ENCODE results near the gene ERN1.

ERN1 gene

GRCh38 chr17:64006361-64007088 lies 123.4 kb downstream of the ERN1 start:
- no peak for DNase-seq (ENCODE audit: low spot score)
- FAIRE-seq: no peak

- FAIRE-seq (no peak), DNase-seq (ENCODE audit: low spot score) (no peak)
Observed at GRCh38 chr17:64005734-64006167, 124.2 kb downstream of the ERN1 start.

GRCh38 chr17:64004903-64005733 lies 124.8 kb downstream of the ERN1 start:
- FAIRE-seq: no peak

GRCh38 chr17:64004218-64004770 lies 125.7 kb downstream of the ERN1 start:
- DNase-seq (ENCODE audit: low spot score) (no peak), FAIRE-seq (no peak)

More at GRCh38 chr17:64004903-64005733, 124.8 kb downstream of the ERN1 start:
- no peak for DNase-seq (ENCODE audit: low spot score)

GRCh38 chr17:64003526-64004121 lies 126.3 kb downstream of the ERN1 start:
- no peak for FAIRE-seq

GRCh38 chr17:64002658-64003525 lies 127.1 kb downstream of the ERN1 start:
- FAIRE-seq: no peak

More at GRCh38 chr17:64003526-64004121, 126.3 kb downstream of the ERN1 start:
- DNase-seq (ENCODE audit: low spot score): no peak

GRCh38 chr17:64001763-64002529 lies 128.0 kb downstream of the ERN1 start:
- DNase-seq (ENCODE audit: low spot score) (no peak), FAIRE-seq (no peak)

More at GRCh38 chr17:64002658-64003525, 127.1 kb downstream of the ERN1 start:
- no peak for DNase-seq (ENCODE audit: low spot score)

GRCh38 chr17:64001091-64001579 lies 128.8 kb downstream of the ERN1 start:
- no peak for FAIRE-seq

GRCh38 chr17:63999680-64000531 lies 130.0 kb downstream of the ERN1 start:
- no peak for FAIRE-seq

More at GRCh38 chr17:64001091-64001579, 128.8 kb downstream of the ERN1 start:
- DNase-seq (ENCODE audit: low spot score): no peak

GRCh38 chr17:63998721-63999679 lies 130.9 kb downstream of the ERN1 start:
- FAIRE-seq (no peak), DNase-seq (ENCODE audit: low spot score) (no peak)

More at GRCh38 chr17:63999680-64000531, 130.0 kb downstream of the ERN1 start:
- no peak for DNase-seq (ENCODE audit: low spot score)

- FAIRE-seq: no peak
- no peak for DNase-seq (ENCODE audit: low spot score)
Observed at GRCh38 chr17:63998050-63998720, 131.8 kb downstream of the ERN1 start, which contains the start of gene PRR29. PRR29 (plus strand) TSS chr17:63998351; CDS start chr17:63998365, 14 bp downstream.

GRCh38 chr17:63997341-63998048 lies 132.4 kb downstream of the ERN1 start:
- no peak for FAIRE-seq
- no peak for DNase-seq (ENCODE audit: low spot score)

GRCh38 chr17:63996430-63997182 lies 133.3 kb downstream of the ERN1 start:
- FAIRE-seq: no peak

GRCh38 chr17:63995626-63996025 lies 134.3 kb downstream of the ERN1 start:
- DNase-seq (ENCODE audit: low spot score) (no peak), FAIRE-seq (no peak)

More at GRCh38 chr17:63996430-63997182, 133.3 kb downstream of the ERN1 start:
- DNase-seq (ENCODE audit: low spot score): no peak

- FAIRE-seq (no peak), DNase-seq (ENCODE audit: low spot score) (no peak)
Observed at GRCh38 chr17:63993368-63993985, 136.5 kb downstream of the ERN1 start.
